Neural cell (in vitro differentiated cells): Measurements from ENCODE around the gene ARSB. TPM values are rescaled to one million over a fixed set of nuclear protein-coding genes. Genes with fewer than 3 reads are reported as not detected.

Source experiments
- H2AFZ ChIP-seq: fragments of 200-600, 300-800 bp; sonication (generic), shearing (Covaris generic); 2 replicates; pipeline ENCODE4 v1.6.0; 2014; ENCODE audit warnings: low read depth, mild to moderate bottlenecking, antibody characterized with exemption, low read length, moderate library complexity
- H3F3A ChIP-seq: fragments of 200-600 bp; shearing (Covaris generic); 2 replicates; pipeline ENCODE4 v1.6.1; 2016; ENCODE audit warnings: mild to moderate bottlenecking, moderate library complexity, mixed read lengths, antibody characterized with exemption, low read length; ENCODE audit not compliant: insufficient read depth, poor library complexity, severe bottlenecking
- H3K27ac ChIP-seq: fragments of 200-600, 300-800 bp; sonication (generic), shearing (Covaris generic); 2 replicates; pipeline ENCODE4 v1.5.1; 2014; ENCODE audit warnings: mild to moderate bottlenecking, low read length, moderate library complexity
- H3K27me3 ChIP-seq: fragments of 300-800, 200-600 bp; sonication (generic), shearing (Covaris generic); 2 replicates; pipeline ENCODE4 v1.6.0; 2014; ENCODE audit warnings: mild to moderate bottlenecking, low read depth, low read length, moderate library complexity; ENCODE audit not compliant: insufficient read depth
- H3K36me3 ChIP-seq: fragments of 300-800, 200-600 bp; sonication (generic), shearing (Covaris generic); 2 replicates; pipeline ENCODE4 v1.5.1; 2014; ENCODE audit warnings: mild to moderate bottlenecking, antibody characterized with exemption, low read length, moderate library complexity; ENCODE audit not compliant: insufficient read depth
- H3K4me2 ChIP-seq: fragments of 300-800, 200-600 bp; sonication (generic), shearing (Covaris generic); 2 replicates; pipeline ENCODE4 v1.6.0; 2014; ENCODE audit warnings: mild to moderate bottlenecking, low read length
- H3K4me3 ChIP-seq: fragments of 300-800, 200-600 bp; sonication (generic), shearing (Covaris generic); 2 replicates; pipeline ENCODE4 v1.5.1; 2014; ENCODE audit warnings: mild to moderate bottlenecking, low read length, moderate library complexity
- H3K79me2 ChIP-seq: fragments of 200-600 bp; shearing (Covaris generic); replicated peaks from 2 replicates; pipeline ENCODE4 v1.6.0; 2014; ENCODE audit warnings: mild to moderate bottlenecking, low read length, moderate library complexity; ENCODE audit not compliant: insufficient read depth
- H3K9ac ChIP-seq: fragments of 300-800, 200-600 bp; sonication (generic), shearing (Covaris generic); 2 replicates; pipeline ENCODE4 v1.6.1; 2016; ENCODE audit warnings: mild to moderate bottlenecking, low read length, mixed read lengths
- H3K9me2 ChIP-seq: fragments of 200-600 bp; shearing (Covaris generic); 2 replicates; pipeline ENCODE4 v1.6.1; 2016; ENCODE audit warnings: mild to moderate bottlenecking, low read length, mixed read lengths; ENCODE audit not compliant: insufficient read depth
- H3K9me3 ChIP-seq: fragments of 200-600, 300-800 bp; sonication (generic), shearing (Covaris generic); 2 replicates; pipeline ENCODE4 v1.6.1; 2016; ENCODE audit warnings: mild to moderate bottlenecking, mixed run types, low read length, moderate library complexity, mixed read lengths
- H4K20me1 ChIP-seq: fragments of 200-600 bp; shearing (Covaris generic); 2 replicates; pipeline ENCODE4 v1.6.1; 2016; ENCODE audit warnings: mild to moderate bottlenecking, mixed run types; ENCODE audit not compliant: insufficient read depth
- EP300 ChIP-seq: fragments of 450-650 bp; conservative IDR thresholded peaks from 2 replicates; pipeline ENCODE4 v1.6.1; 2014; ENCODE audit warnings: antibody characterized with exemption, mild to moderate bottlenecking, moderate library complexity; ENCODE audit not compliant: poor library complexity, severe bottlenecking
- EZH2 ChIP-seq: fragments of 200-600, 300-800 bp; shearing (Covaris generic), sonication (generic); IDR thresholded peaks from 2 replicates; pipeline ENCODE4 v1.6.1; 2014; ENCODE audit warnings: antibody characterized with exemption, low read length, borderline replicate concordance, mild to moderate bottlenecking; ENCODE audit not compliant: insufficient read depth, poor library complexity, severe bottlenecking
- MXI1 ChIP-seq: fragments of 450-650 bp; conservative IDR thresholded peaks from 2 replicates; pipeline ENCODE4 v1.6.1; 2014; ENCODE audit warnings: antibody characterized with exemption, mild to moderate bottlenecking; ENCODE audit not compliant: poor library complexity, severe bottlenecking
- POLR2AphosphoS5 ChIP-seq: IDR thresholded peaks from 2 replicates; pipeline ENCODE4 v1.6.1; 2012
- RAD21 ChIP-seq: fragments of 450-650 bp; conservative IDR thresholded peaks from 2 replicates; pipeline ENCODE4 v1.6.1; 2014; ENCODE audit warnings: antibody characterized with exemption, mild to moderate bottlenecking, moderate library complexity
- SMC3 ChIP-seq: fragments of 450-650 bp; conservative IDR thresholded peaks from 2 replicates; pipeline ENCODE4 v1.6.1; 2014; ENCODE audit warnings: antibody characterized with exemption, mild to moderate bottlenecking, moderate library complexity; ENCODE audit not compliant: poor library complexity
- TAF1 ChIP-seq: IDR thresholded peaks from 2 replicates; pipeline ENCODE4 v1.6.1; 2012; ENCODE audit warnings: low read depth
- polyA plus RNA-seq: library from polyadenylated mRNA; depleted of rRNA; stranded (reverse); fragments of >200 nt; gene quantifications from 2 replicates; pipeline ENCODE4 v1.2.3, GENCODE V29; 2014
- TF ChIP-seq, protein P1 (sequence below): IDR thresholded peaks from 2 replicates; pipeline ENCODE4 v1.6.1; 2012; ENCODE audit warnings: borderline replicate concordance
- TF ChIP-seq, protein P2 (sequence below): fragments of 450-650 bp; IDR thresholded peaks from 2 replicates; pipeline ENCODE4 v1.5.1; 2014; ENCODE audit warnings: antibody characterized with exemption, mild to moderate bottlenecking, moderate library complexity; ENCODE audit not compliant: poor library complexity, severe bottlenecking

Gene ARSB
- polyA plus RNA-seq, 1 donor from 2014 or later, result 8.7 TPM

DNA sequence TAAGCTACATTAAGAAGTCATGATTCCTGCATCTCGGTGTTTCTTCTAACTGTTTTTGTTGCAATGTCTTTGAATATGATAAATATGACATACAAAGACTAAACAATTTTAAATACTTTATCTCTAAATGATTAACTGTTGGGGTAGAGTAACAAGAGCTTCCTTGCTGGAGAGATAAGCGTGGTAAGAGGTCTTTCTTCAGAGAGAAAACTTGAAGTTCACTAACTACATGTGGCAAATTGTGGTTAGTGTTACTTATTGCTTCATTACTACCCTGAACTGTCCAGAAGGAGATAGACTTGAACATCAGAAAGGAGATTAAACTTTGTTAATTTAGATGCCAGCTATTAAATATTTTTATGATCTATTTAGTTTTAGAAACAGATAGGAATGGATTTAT lies 7.0 kb upstream of the ARSB start:
- H3K36me3 ChIP-seq, result no peaks in the 10 kb centered on the region
- H3K79me2 ChIP-seq, result no peaks in the 10 kb centered on the region
- no peaks in the 10 kb centered on the region for H3K9me3 ChIP-seq
- H3F3A ChIP-seq, result no peaks in the 10 kb centered on the region
- TF ChIP-seq EP300 (no peak), MXI1 (no peak), RAD21 (no peak), TAF1 (no peak), SMC3 (no peak)
- TF ChIP-seq, protein P1, sequence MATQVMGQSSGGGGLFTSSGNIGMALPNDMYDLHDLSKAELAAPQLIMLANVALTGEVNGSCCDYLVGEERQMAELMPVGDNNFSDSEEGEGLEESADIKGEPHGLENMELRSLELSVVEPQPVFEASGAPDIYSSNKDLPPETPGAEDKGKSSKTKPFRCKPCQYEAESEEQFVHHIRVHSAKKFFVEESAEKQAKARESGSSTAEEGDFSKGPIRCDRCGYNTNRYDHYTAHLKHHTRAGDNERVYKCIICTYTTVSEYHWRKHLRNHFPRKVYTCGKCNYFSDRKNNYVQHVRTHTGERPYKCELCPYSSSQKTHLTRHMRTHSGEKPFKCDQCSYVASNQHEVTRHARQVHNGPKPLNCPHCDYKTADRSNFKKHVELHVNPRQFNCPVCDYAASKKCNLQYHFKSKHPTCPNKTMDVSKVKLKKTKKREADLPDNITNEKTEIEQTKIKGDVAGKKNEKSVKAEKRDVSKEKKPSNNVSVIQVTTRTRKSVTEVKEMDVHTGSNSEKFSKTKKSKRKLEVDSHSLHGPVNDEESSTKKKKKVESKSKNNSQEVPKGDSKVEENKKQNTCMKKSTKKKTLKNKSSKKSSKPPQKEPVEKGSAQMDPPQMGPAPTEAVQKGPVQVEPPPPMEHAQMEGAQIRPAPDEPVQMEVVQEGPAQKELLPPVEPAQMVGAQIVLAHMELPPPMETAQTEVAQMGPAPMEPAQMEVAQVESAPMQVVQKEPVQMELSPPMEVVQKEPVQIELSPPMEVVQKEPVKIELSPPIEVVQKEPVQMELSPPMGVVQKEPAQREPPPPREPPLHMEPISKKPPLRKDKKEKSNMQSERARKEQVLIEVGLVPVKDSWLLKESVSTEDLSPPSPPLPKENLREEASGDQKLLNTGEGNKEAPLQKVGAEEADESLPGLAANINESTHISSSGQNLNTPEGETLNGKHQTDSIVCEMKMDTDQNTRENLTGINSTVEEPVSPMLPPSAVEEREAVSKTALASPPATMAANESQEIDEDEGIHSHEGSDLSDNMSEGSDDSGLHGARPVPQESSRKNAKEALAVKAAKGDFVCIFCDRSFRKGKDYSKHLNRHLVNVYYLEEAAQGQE, result no peak
- no peaks in the 10 kb centered on the region for H3K27me3 ChIP-seq
- no peak overlapping the region for H2AFZ ChIP-seq
- H3K9me2 ChIP-seq, result no peaks in the 10 kb centered on the region
- no peak overlapping the region for H3K4me3 ChIP-seq
- no peak overlapping the region for H3K9ac ChIP-seq
- H3K27ac ChIP-seq, result no peak overlapping the region
- H4K20me1 ChIP-seq, result no peaks in the 10 kb centered on the region
- no peak overlapping the region for H3K4me2 ChIP-seq

GRCh38 chr5:78989080-78989479 lies 4.0 kb upstream of the ARSB start:
- Histone ChIP-seq H3K9me3 (no peaks in the 10 kb centered on the region), H3K27me3 (no peaks in the 10 kb centered on the region), H3K79me2 (no peaks in the 10 kb centered on the region), H3K4me3 (no peak overlapping the region), H2AFZ (no peak overlapping the region), H3K9ac (no peak overlapping the region), H3K4me2 (no peak overlapping the region), H4K20me1 (no peaks in the 10 kb centered on the region), H3K36me3 (no peaks in the 10 kb centered on the region), H3F3A (no peaks in the 10 kb centered on the region), H3K9me2 (no peaks in the 10 kb centered on the region), H3K27ac (no peak overlapping the region)
- TF ChIP-seq EZH2, result no peak
- TF ChIP-seq, protein P1, result no peak
- TF ChIP-seq EP300, result no peak
- TF ChIP-seq TAF1, result no peak
- TF ChIP-seq, protein P2, sequence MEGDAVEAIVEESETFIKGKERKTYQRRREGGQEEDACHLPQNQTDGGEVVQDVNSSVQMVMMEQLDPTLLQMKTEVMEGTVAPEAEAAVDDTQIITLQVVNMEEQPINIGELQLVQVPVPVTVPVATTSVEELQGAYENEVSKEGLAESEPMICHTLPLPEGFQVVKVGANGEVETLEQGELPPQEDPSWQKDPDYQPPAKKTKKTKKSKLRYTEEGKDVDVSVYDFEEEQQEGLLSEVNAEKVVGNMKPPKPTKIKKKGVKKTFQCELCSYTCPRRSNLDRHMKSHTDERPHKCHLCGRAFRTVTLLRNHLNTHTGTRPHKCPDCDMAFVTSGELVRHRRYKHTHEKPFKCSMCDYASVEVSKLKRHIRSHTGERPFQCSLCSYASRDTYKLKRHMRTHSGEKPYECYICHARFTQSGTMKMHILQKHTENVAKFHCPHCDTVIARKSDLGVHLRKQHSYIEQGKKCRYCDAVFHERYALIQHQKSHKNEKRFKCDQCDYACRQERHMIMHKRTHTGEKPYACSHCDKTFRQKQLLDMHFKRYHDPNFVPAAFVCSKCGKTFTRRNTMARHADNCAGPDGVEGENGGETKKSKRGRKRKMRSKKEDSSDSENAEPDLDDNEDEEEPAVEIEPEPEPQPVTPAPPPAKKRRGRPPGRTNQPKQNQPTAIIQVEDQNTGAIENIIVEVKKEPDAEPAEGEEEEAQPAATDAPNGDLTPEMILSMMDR, result no peak
- no peak for TF ChIP-seq SMC3
- no peak for TF ChIP-seq MXI1
- no peak for TF ChIP-seq POLR2AphosphoS5
- TF ChIP-seq RAD21, result no peak
